Measurements from ENCODE around the gene IFI16. TPM values are rescaled to one million over a fixed set of nuclear protein-coding genes. Genes with fewer than 3 reads are reported as not detected.
A peak's percentile ranks its signal among the peaks of the same experiment; 100 is the strongest.
"Not testable (repeated sequence)": the region's sequence is repeated elsewhere in the genome, so short reads cannot be mapped to it uniquely, and the experiment has no call there.

Gene IFI16
- total and polyA plus RNA-seq, 2 donors, result 51.7 to 76.6 TPM

DNA sequence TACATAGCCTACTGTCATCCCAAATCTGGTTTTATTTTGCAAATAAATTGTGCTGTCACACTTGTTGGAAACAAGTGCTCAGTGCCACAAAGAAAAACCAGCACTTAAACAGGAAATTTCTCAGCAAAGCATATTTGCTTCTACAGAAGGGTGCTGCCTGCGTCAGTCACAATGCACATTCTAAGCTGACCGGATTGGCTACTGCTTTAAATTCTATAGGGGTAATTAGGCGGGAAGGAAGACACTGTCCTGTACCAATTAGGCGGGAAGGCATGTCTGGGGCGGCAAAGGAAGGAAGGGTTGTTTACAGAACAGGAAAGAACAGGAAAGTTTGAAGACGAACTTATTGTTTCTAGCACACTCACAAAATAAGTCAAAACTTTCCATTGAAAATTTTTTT is 2.8 kb downstream of the IFI16 start:
- H3K36me3 ChIP-seq (ENCODE audit: insufficient read depth), result peaks cover 2% of the 10 kb centered on the region
- no peaks in the 10 kb centered on the region for H3K4me1 ChIP-seq (ENCODE audit: insufficient read depth)
- WGBS, result 55% methylated on average over 6 of the region's 6 CpGs
- peak overlapping the region; percentile 62 for H3K27ac ChIP-seq (ENCODE audit: low read depth)
- peak overlapping the region; percentile 17 for H3K4me3 ChIP-seq (ENCODE audit: low read depth, low read length)
- DNase-seq (ENCODE audit: extremely low spot score), result no peak

DNA sequence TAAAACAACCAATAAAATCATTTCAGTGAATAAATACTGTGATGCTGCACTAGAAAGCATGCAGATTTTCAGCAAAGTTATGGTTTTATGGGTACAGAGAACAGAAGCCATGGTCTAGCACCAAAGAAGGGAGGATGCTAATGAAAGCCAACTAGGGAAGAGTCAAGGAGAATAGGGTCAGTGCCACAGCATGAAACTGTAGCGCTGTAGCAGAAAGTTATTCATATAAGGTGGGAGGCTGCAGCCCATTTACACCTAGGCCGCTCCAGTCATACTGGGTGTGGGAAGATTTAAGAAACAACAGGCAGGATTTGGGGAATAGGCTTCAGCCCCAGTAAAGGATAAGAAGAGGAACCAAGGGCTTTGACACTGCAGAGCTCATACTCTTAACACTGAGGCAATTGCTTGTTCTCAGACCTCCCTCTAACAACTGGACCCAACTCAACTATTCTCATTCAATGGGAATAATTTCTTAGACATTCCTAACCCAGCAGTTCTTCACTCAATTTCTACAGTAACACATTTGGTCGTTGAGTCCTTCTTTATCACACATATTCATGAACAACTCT is 4.4 kb downstream of the IFI16 start:
- H3K4me3 ChIP-seq (ENCODE audit: low read depth, low read length), result no peak overlapping the region
- no peak for DNase-seq (ENCODE audit: extremely low spot score)
- 89% methylated on average over 3 of the region's 3 CpGs for WGBS
- H3K27ac ChIP-seq (ENCODE audit: low read depth), result no peak overlapping the region
- H3K4me1 ChIP-seq (ENCODE audit: insufficient read depth), result no peaks in the 10 kb centered on the region
- H3K36me3 ChIP-seq (ENCODE audit: insufficient read depth), result peaks cover 4% of the 10 kb centered on the region

DNA sequence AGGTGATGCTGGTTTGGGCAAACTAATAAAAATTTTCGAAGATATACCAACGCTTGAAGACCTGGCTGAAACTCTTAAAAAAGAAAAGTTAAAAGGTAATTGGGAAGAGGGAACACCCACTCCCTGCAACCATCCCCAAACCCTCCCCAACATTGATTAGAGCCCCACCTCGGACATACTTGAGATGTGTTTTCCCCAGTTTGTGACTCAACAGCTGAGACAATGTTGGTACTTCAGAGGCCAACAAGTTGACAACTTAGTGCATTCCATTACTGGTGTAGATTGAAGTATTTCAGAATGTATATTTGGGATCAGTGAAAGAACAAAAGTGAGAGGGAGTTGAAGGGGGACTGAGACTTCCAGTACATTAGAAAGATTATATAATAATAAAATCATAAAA is 5.1 kb downstream of the IFI16 start:
- Histone ChIP-seq H3K27ac (ENCODE audit: low read depth) (no peak overlapping the region), H3K4me1 (ENCODE audit: insufficient read depth) (no peaks in the 10 kb centered on the region), H3K4me3 (ENCODE audit: low read depth, low read length) (no peak overlapping the region), H3K36me3 (ENCODE audit: insufficient read depth) (peaks cover 4% of the 10 kb centered on the region)
- no peak for DNase-seq (ENCODE audit: extremely low spot score)
- 88% methylated on average over 3 of the region's 3 CpGs for WGBS

DNA sequence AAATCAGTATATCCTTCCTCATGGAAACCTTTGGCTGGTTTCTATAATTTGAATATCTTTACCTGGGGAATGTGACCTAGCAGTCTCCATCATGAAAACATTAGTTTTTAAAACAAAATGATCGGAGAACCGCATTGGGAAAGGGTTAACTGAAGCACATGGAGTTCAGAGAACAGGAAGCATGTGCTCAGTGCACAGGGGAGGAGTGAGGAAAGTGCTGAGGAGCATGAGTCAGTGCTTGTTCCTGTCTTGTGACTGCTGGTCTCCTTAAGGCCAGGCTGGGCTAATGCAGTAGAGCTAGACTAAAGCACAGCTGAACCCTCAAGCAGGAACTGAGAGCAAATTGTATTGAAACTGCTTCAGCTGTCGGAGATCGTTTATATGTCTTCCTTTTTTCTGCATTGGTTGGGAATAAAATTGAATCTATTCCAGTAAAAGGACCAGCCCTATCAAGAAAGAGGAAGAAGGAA is 5.8 kb downstream of the IFI16 start:
- Histone ChIP-seq H3K4me1 (ENCODE audit: insufficient read depth) (no peaks in the 10 kb centered on the region), H3K4me3 (ENCODE audit: low read depth, low read length) (no peak overlapping the region), H3K27ac (ENCODE audit: low read depth) (no peak overlapping the region), H3K36me3 (ENCODE audit: insufficient read depth) (peaks cover 5% of the 10 kb centered on the region)
- 61% methylated on average over 4 of the region's 4 CpGs for WGBS
- no peak for DNase-seq (ENCODE audit: extremely low spot score)

DNA sequence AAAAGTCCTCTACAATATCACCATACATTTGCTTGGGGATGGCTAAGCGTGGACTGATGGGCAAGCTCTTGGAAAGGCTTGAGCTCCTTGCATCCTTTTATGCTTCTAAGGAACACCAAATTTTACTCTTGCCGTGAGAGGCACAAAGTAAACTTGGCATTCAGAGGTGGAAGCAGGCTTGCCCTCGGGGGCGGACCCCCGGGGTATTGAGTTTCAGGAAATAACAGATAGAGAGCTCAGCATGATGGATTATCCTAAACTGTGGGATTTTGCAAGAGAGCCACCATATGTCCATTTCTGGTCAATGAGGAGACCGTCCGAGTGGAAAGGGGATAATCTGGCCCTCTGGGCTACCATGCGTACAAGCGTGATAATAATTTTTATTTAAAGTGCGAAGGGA is 14.0 kb downstream of the IFI16 start:
- DNase-seq (ENCODE audit: extremely low spot score), result no peak

DNA sequence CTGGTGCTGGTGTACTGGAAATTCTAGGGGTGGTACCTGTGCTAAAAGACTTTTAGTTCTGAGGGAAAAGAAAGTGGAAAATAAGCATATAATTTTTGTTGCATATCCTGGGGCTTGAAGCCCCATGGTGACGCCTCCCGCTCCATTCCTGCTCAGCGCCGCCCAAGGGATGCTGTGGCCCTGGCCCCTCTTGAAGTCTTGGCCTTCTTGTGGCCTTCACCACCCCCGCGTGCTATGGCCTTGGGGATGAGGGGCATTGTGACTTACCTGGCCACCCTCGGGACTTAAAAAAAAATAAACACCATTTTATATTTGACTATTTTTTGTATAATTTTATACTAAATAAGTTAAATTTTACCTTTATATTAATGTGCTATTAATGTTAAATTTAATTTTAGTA is 15.3 kb downstream of the IFI16 start:
- DNase-seq (ENCODE audit: extremely low spot score), result no peak
- H3K36me3 ChIP-seq (ENCODE audit: insufficient read depth), result peaks cover 1% of the 10 kb centered on the region
- 97% methylated on average over 7 of the region's 7 CpGs for WGBS
- H3K4me1 ChIP-seq (ENCODE audit: insufficient read depth), result no peaks in the 10 kb centered on the region
- H3K4me3 ChIP-seq (ENCODE audit: low read depth, low read length), result no peak overlapping the region
- H3K27ac ChIP-seq (ENCODE audit: low read depth), result no peak overlapping the region

More for the DNA sequence above, 14.0 kb downstream of the IFI16 start:
- Histone ChIP-seq H3K27ac (ENCODE audit: low read depth) (no peak overlapping the region), H3K4me1 (ENCODE audit: insufficient read depth) (no peaks in the 10 kb centered on the region), H3K4me3 (ENCODE audit: low read depth, low read length) (no peak overlapping the region), H3K36me3 (ENCODE audit: insufficient read depth) (peaks cover 3% of the 10 kb centered on the region)
- WGBS, result 84% methylated on average over 10 of the region's 10 CpGs

DNA sequence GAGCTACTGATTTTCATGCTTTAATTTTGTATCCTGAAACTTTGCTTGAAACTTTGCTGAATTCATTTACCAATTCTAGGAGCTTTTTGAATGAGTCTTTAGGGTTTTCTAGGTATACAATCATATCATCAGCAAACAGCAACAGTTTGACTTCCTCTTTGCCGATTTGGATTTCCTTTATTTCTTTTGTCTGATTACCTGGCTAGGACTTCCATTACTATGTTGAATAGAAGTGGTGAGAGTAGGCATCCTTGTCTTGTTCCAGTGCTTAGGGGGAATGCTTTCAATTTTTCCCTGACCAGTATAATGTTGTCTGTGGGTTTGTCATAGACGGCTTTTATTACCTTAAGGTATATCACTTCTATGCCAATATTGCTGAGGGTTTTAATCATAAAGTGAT is 17.1 kb downstream of the IFI16 start:
- 80% methylated on average over 2 of the region's 2 CpGs for WGBS
- H3K36me3 ChIP-seq (ENCODE audit: insufficient read depth); H3K27ac ChIP-seq (ENCODE audit: low read depth); H3K4me1 ChIP-seq (ENCODE audit: insufficient read depth); H3K4me3 ChIP-seq (ENCODE audit: low read depth, low read length); DNase-seq (ENCODE audit: extremely low spot score): not testable (repeated sequence)

DNA sequence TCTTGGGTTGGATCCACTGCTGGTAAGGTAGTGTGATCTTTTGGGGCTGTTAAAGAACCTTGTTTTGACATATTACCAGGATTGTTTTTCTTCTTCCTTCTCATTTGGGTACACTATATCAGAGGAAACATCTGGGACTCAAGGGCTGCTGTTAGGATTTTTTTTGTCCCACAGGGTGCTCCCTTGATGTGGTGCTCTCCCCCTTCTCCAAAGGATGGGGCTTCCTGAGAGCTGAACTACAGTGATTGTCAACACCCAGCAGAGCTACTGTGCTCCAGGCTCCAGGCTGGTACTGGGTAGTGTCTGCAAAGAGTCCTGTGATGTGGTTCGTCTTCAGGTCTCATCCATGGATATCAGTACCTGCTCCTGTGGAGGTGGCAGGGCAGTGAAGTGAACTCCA is 20.6 kb downstream of the IFI16 start:
- Histone ChIP-seq H3K27ac (ENCODE audit: low read depth) (no peak overlapping the region), H3K4me1 (ENCODE audit: insufficient read depth) (no peaks in the 10 kb centered on the region), H3K36me3 (ENCODE audit: insufficient read depth) (peaks cover 7% of the 10 kb centered on the region), H3K4me3 (ENCODE audit: low read depth, low read length) (no peak overlapping the region)
- 94% methylated on average over 1 of the region's 1 CpG for WGBS
- DNase-seq (ENCODE audit: extremely low spot score), result no peak

DNA sequence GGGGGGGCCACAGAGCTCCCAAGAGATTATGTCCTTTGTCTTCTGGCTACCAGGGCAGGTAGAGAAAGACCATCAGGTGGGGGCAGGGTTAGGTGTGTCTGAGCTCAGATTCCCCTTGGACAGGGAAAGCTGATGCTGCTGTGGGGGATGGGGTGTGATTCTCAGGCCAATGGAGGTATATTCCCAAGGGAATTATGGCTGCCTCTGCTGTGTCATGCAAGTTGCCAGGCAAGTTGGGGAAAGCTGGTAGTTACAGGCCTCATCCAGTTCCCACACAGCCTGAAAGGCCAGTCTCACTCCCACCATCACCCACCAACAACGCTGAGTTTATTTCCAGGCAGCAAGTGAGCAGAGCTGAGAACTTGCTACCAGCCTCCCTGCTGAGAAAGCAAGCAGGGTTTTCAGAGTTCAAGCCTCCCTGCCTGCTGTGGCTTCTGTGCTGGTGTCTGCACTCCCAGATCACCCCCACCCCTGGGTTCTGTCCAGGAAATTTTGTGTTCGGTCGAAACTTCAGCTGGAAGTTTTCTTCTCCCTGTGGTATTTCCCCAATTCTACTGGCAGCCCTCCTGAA is 21.3 kb downstream of the IFI16 start:
- Histone ChIP-seq H3K36me3 (ENCODE audit: insufficient read depth) (peaks cover 7% of the 10 kb centered on the region), H3K27ac (ENCODE audit: low read depth) (no peak overlapping the region), H3K4me1 (ENCODE audit: insufficient read depth) (no peaks in the 10 kb centered on the region), H3K4me3 (ENCODE audit: low read depth, low read length) (no peak overlapping the region)
- 53% methylated on average over 3 of the region's 3 CpGs for WGBS
- DNase-seq (ENCODE audit: extremely low spot score), result no peak

DNA sequence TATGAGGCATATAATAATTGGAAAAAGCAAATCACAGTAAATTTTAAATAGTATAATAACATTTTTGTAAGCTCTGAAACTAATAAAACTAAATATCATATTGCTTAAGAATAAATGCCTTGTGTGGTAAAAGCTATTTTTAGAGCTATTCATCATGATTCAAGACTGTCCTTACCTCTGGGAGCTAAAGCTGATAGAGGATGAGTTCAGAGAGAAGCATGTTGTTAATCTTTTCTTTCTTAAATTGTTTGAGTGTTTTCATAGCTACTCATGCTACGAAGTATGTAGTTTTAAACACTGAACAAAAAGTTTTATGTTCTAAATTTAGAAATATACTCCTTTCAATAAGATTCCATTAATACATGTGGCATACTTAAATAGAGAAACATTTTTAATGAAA is 30.5 kb downstream of the IFI16 start:
- peaks cover 6% of the 10 kb centered on the region for H3K36me3 ChIP-seq (ENCODE audit: insufficient read depth)
- no peak overlapping the region for H3K27ac ChIP-seq (ENCODE audit: low read depth)
- WGBS, result 65% methylated on average over 1 of the region's 1 CpG
- H3K4me3 ChIP-seq (ENCODE audit: low read depth, low read length), result no peak overlapping the region
- H3K4me1 ChIP-seq (ENCODE audit: insufficient read depth), result no peaks in the 10 kb centered on the region
- no peak for DNase-seq (ENCODE audit: extremely low spot score)

DNA sequence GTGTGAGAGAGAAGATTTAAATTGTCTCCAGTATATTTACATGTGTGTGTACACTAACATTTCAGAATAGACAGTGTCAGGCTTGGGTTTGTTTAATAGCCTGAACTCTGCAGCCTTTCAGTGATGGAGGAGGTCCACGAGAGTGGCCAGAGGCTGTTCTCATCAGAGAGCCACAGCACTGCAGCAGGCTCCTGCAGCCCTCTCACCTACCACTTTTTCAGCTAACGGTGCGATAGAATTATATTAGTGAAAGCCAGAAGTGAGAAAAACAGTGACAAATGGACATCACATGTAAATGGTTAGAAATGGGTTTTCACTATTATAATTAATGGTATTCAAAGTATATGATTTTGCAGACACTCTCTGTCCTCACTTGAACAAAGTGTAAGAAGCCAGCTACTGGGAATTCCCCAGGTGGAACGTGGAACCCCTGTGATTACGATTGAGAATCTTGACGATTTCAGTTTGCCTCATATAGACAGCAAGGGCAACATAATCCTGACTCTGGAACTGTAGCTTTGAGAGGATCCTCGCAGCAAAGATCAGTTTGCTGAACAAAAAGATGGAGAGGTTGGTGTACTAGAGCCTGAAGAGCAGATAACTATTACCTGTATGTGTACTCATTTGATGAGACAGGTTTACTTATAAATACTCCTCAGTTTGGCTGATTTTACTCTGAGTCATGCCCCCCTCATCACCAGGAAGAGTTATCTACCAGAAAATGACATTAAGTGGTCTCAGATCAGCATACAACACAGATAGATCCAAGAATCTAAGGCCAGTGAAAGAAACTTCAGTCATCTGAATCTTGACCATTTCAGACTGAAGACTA is 31.4 kb downstream of the IFI16 start:
- Histone ChIP-seq H3K27ac (ENCODE audit: low read depth) (no peak overlapping the region), H3K4me3 (ENCODE audit: low read depth, low read length) (no peak overlapping the region), H3K36me3 (ENCODE audit: insufficient read depth) (peaks cover 6% of the 10 kb centered on the region), H3K4me1 (ENCODE audit: insufficient read depth) (no peaks in the 10 kb centered on the region)
- 92% methylated on average over 7 of the region's 7 CpGs for WGBS
- DNase-seq (ENCODE audit: extremely low spot score), result no peak

DNA sequence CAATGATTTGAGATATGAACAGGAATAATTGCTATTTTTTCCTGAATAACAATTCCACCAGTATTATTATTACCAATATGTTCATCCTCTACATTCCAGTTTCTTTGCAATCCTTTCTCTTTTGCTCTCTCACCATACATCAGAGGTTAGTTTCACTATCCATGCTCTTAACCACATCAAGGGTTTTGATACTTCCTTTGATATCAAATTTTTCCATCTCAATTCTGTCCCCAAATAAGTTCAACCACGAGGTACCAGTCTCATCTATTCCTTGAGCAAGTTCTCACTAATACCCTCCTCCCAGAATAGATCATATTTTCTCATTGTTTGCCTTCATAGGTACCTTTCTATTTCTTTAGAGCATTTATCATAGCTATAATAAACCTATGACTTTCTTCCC is 36.8 kb downstream of the IFI16 start:
- H3K36me3 ChIP-seq (ENCODE audit: insufficient read depth); H3K4me1 ChIP-seq (ENCODE audit: insufficient read depth); H3K27ac ChIP-seq (ENCODE audit: low read depth); DNase-seq (ENCODE audit: extremely low spot score); H3K4me3 ChIP-seq (ENCODE audit: low read depth, low read length): not testable (repeated sequence)
- WGBS, result 63% methylated on average over 1 of the region's 1 CpG

DNA sequence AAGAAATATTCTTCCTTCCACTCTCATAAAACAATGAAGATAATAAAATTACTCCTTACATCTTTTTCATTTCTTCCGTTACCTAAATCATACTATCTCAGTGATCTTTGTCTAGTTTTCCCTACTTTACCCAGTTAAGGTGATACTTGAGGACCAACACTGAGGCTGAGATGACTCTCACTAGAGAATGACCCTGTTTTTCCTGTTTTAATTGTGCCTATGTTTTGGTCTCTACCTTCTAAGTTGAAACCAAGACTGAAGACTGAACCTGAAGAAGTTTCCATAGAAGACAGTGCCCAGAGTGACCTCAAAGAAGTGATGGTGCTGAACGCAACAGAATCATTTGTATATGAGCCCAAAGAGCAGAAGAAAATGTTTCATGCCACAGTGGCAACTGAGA is 41.7 kb downstream of the IFI16 start:
- peaks cover 5% of the 10 kb centered on the region for H3K36me3 ChIP-seq (ENCODE audit: insufficient read depth)

DNA sequence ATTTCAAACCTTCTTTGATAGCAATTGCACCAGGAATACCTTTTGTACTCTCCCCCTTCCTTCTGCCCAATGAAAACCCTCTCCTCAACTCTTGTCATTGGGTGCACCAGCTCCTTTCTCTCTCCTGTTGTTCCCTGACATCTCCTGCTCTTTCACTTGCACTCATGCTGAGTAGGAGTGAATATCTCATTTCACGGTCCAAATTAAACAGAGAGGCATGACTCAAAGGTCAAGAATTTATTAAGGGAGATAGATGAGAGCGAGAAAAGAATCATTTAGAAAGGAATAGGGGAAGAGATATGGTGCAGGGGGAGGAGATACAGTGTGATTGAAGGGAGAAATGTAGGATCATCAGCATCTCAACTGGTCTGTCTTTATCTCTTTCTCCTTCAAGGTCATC is 44.7 kb downstream of the IFI16 start:
- no peak for DNase-seq (ENCODE audit: extremely low spot score)
- H3K4me3 ChIP-seq (ENCODE audit: low read depth, low read length), result no peak overlapping the region
- H3K4me1 ChIP-seq (ENCODE audit: insufficient read depth), result no peaks in the 10 kb centered on the region
- WGBS, result 33% methylated on average over 2 of the region's 2 CpGs
- no peak overlapping the region for H3K27ac ChIP-seq (ENCODE audit: low read depth)
- H3K36me3 ChIP-seq (ENCODE audit: insufficient read depth), result peaks cover 5% of the 10 kb centered on the region

More for the DNA sequence above, 41.7 kb downstream of the IFI16 start:
- H3K4me1 ChIP-seq (ENCODE audit: insufficient read depth), result no peaks in the 10 kb centered on the region
- H3K27ac ChIP-seq (ENCODE audit: low read depth), result no peak overlapping the region
- no peak overlapping the region for H3K4me3 ChIP-seq (ENCODE audit: low read depth, low read length)
- WGBS, result 96% methylated on average over 2 of the region's 2 CpGs
- no peak for DNase-seq (ENCODE audit: extremely low spot score)
